ENCODE data around the gene SRSF6.
"Not testable (repeated sequence)": the region's sequence is repeated elsewhere in the genome, so short reads cannot be mapped to it uniquely, and the experiment has no call there.

DNA sequence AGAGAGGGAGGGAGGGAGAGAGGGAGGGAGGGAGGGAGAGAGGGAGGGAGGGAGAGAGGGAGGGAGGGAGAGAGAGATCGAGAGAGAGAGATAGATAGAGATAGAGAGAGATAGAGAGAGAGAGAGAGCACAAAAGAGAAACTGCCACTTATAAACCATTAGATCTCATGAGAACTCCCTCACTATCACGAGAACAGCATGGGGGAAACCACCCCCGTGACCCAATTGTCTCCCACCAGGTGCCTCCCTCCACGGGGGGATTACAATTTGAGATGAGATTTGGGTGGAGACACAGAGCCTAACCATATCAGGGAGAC is 9.3 kb upstream of the SRSF6 start:
- TF ChIP-seq, protein P1, sequence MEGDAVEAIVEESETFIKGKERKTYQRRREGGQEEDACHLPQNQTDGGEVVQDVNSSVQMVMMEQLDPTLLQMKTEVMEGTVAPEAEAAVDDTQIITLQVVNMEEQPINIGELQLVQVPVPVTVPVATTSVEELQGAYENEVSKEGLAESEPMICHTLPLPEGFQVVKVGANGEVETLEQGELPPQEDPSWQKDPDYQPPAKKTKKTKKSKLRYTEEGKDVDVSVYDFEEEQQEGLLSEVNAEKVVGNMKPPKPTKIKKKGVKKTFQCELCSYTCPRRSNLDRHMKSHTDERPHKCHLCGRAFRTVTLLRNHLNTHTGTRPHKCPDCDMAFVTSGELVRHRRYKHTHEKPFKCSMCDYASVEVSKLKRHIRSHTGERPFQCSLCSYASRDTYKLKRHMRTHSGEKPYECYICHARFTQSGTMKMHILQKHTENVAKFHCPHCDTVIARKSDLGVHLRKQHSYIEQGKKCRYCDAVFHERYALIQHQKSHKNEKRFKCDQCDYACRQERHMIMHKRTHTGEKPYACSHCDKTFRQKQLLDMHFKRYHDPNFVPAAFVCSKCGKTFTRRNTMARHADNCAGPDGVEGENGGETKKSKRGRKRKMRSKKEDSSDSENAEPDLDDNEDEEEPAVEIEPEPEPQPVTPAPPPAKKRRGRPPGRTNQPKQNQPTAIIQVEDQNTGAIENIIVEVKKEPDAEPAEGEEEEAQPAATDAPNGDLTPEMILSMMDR (conservative IDR thresholded peaks at IDR 0.05; ENCODE audit: low read length) = not testable (repeated sequence)
- TF ChIP-seq EZH2phosphoT487 (IDR thresholded peaks at IDR 0.05; ENCODE audit: borderline replicate concordance) = not testable (repeated sequence)

All from Loucy (cell line).